ENCODE measurements around the gene NHSL2. TPM values are rescaled to one million over a fixed set of nuclear protein-coding genes. Genes with fewer than 3 reads are reported as not detected.

NHSL2 gene
- total RNA-seq, 1 experiment from 2014 or later = 0.58 TPM

- POLR2A ChIA-PET (ENCODE audit: low non-redundant PET) = no interaction called here
These were observed 9.2 kb downstream of the NHSL2 start for GRCh38 chrX:71919886-71920285.

DNA sequence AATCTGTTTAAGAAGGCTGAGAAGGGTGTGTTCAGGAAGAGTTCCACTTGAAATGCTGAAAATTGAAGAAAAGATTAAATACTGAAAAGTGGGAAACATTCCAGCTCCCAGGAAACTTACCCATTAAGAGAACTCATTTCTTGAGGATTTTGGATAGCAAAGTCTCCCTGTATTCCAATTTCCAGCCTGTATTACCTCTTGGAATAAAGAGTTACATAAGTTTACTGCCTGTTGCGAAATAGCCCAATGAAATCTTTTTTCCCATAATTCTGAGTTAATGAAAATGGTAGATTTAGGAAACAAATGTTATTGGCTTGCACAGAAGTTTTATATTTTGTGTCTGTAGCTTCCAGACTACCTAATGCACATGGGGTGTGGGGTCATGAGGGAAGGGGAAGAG, 12.0 kb downstream of the NHSL2 start:
- no peak for DNase-seq (ENCODE audit: low spot score)

More at GRCh38 chrX:71919886-71920285, 9.2 kb downstream of the NHSL2 start:
- intact Hi-C loops (cut with micrococcal nuclease; ENCODE audit: unreplicated experiment) = no loop called here
- CTCF ChIA-PET = no interaction called here
- no peak overlapping the region for H3K27ac ChIP-seq (ENCODE audit: low read depth, low read length, poor library complexity, severe bottlenecking)
- H3K27me3 ChIP-seq (replicated peaks; ENCODE audit: insufficient read depth, low read depth, low read length, poor library complexity) = no peaks in the 10 kb centered on the region
- no peaks in the 10 kb centered on the region for H3K9me3 ChIP-seq (ENCODE audit: low read depth, low read length, poor library complexity, severe bottlenecking)
- no peak for DNase-seq (ENCODE audit: low spot score)
- no peak overlapping the region for H3K4me3 ChIP-seq (ENCODE audit: low read depth, low read length, poor library complexity, severe bottlenecking)
- no peaks in the 10 kb centered on the region for H3K36me3 ChIP-seq (ENCODE audit: insufficient read depth, low read length, poor library complexity, severe bottlenecking)
- TF ChIP-seq EZH2 (IDR thresholded peaks at IDR 0.05; ENCODE audit: borderline replicate concordance, low read depth, low read length, poor library complexity, severe bottlenecking) (no peak), CTCF (conservative IDR thresholded peaks at IDR 0.05; ENCODE audit: low read depth, low read length) (no peak)
- H3K4me1 ChIP-seq (ENCODE audit: insufficient read depth, low read length, poor library complexity, severe bottlenecking) = no peaks in the 10 kb centered on the region
- no TSS peak for BruUV-seq (replicated peaks)

GRCh38 chrX:71923516-71923915, 12.9 kb downstream of the NHSL2 start:
- Histone ChIP-seq H3K36me3 (ENCODE audit: insufficient read depth, low read length, poor library complexity, severe bottlenecking) (no peaks in the 10 kb centered on the region), H3K4me1 (ENCODE audit: insufficient read depth, low read length, poor library complexity, severe bottlenecking) (no peaks in the 10 kb centered on the region), H3K9me3 (ENCODE audit: low read depth, low read length, poor library complexity, severe bottlenecking) (no peaks in the 10 kb centered on the region), H3K4me3 (ENCODE audit: low read depth, low read length, poor library complexity, severe bottlenecking) (no peak overlapping the region), H3K27me3 (replicated peaks; ENCODE audit: insufficient read depth, low read depth, low read length, poor library complexity) (no peaks in the 10 kb centered on the region), H3K27ac (ENCODE audit: low read depth, low read length, poor library complexity, severe bottlenecking) (no peak overlapping the region)
- no peak for DNase-seq (ENCODE audit: low spot score)
- BruUV-seq (replicated peaks) = no TSS peak
- intact Hi-C loops (cut with micrococcal nuclease; ENCODE audit: unreplicated experiment) = no loop called here
- TF ChIP-seq CTCF (conservative IDR thresholded peaks at IDR 0.05; ENCODE audit: low read depth, low read length) (no peak), EZH2 (IDR thresholded peaks at IDR 0.05; ENCODE audit: borderline replicate concordance, low read depth, low read length, poor library complexity, severe bottlenecking) (no peak)
- POLR2A ChIA-PET (ENCODE audit: low non-redundant PET) = no interaction called here
- CTCF ChIA-PET = no interaction called here

More for the DNA sequence above, 12.0 kb downstream of the NHSL2 start:
- no TSS peak for BruUV-seq (replicated peaks)
- Histone ChIP-seq H3K9me3 (ENCODE audit: low read depth, low read length, poor library complexity, severe bottlenecking) (no peaks in the 10 kb centered on the region), H3K4me3 (ENCODE audit: low read depth, low read length, poor library complexity, severe bottlenecking) (no peak overlapping the region), H3K4me1 (ENCODE audit: insufficient read depth, low read length, poor library complexity, severe bottlenecking) (no peaks in the 10 kb centered on the region), H3K27me3 (replicated peaks; ENCODE audit: insufficient read depth, low read depth, low read length, poor library complexity) (no peaks in the 10 kb centered on the region), H3K36me3 (ENCODE audit: insufficient read depth, low read length, poor library complexity, severe bottlenecking) (no peaks in the 10 kb centered on the region), H3K27ac (ENCODE audit: low read depth, low read length, poor library complexity, severe bottlenecking) (no peak overlapping the region)
- TF ChIP-seq EZH2 (IDR thresholded peaks at IDR 0.05; ENCODE audit: borderline replicate concordance, low read depth, low read length, poor library complexity, severe bottlenecking) (no peak), CTCF (conservative IDR thresholded peaks at IDR 0.05; ENCODE audit: low read depth, low read length) (no peak)
- intact Hi-C loops (cut with micrococcal nuclease; ENCODE audit: unreplicated experiment) = no loop called here
- ChIA-PET CTCF (no interaction called here), POLR2A (ENCODE audit: low non-redundant PET) (no interaction called here)

All from A673 (cell line).